Cortex of kidney (tissue), 1 donor: ENCODE results near the gene TREM2.
"Not testable (repeated sequence)": the region's sequence is repeated elsewhere in the genome, so short reads cannot be mapped to it uniquely, and the experiment has no call there.

Experiments used
- DNase-seq: peaks from one replicate; lab custom pipeline; 2025; lab: John Stamatoyannopoulos, UW

TREM2 gene

GRCh38 chr6:41153992-41154625 lies 8.8 kb downstream of the TREM2 start, which contains the start of gene TREML1:
Gene TREML1, minus strand, starts transcription at chr6:41154347. Its CDS starts 59 bp downstream, at chr6:41154288.
- no peak for DNase-seq

- no peak for DNase-seq
Measured at GRCh38 chr6:41153451-41153850, 9.5 kb downstream of the TREM2 start.

- no peak for DNase-seq
Measured at GRCh38 chr6:41150671-41151070, 12.2 kb downstream of the TREM2 start.

- DNase-seq = no peak
Measured at GRCh38 chr6:41147917-41148316, 15.0 kb downstream of the TREM2 start.

- DNase-seq = no peak
Measured at GRCh38 chr6:41136911-41137310, 26.0 kb downstream of the TREM2 start.

- DNase-seq = no peak
Measured at GRCh38 chr6:41135062-41135832, 27.7 kb downstream of the TREM2 start.

GRCh38 chr6:41132254-41132653 lies 30.7 kb downstream of the TREM2 start:
- no peak for DNase-seq

GRCh38 chr6:41125282-41125681 lies 37.6 kb downstream of the TREM2 start:
- DNase-seq = no peak

- no peak for DNase-seq
Measured at GRCh38 chr6:41122918-41123317, 40.0 kb downstream of the TREM2 start.

GRCh38 chr6:41122373-41122772 lies 40.5 kb downstream of the TREM2 start:
- DNase-seq = no peak

GRCh38 chr6:41120058-41120457 lies 42.9 kb downstream of the TREM2 start:
- DNase-seq = no peak

GRCh38 chr6:41119508-41119907 lies 43.4 kb downstream of the TREM2 start:
- DNase-seq = no peak

- not testable (repeated sequence) for DNase-seq
Measured at GRCh38 chr6:41115027-41115426, 47.9 kb downstream of the TREM2 start.

GRCh38 chr6:41111017-41111416 lies 51.9 kb downstream of the TREM2 start:
- no peak for DNase-seq
